ENCODE measurements around the gene RAB31.

RAB31 gene

DNA sequence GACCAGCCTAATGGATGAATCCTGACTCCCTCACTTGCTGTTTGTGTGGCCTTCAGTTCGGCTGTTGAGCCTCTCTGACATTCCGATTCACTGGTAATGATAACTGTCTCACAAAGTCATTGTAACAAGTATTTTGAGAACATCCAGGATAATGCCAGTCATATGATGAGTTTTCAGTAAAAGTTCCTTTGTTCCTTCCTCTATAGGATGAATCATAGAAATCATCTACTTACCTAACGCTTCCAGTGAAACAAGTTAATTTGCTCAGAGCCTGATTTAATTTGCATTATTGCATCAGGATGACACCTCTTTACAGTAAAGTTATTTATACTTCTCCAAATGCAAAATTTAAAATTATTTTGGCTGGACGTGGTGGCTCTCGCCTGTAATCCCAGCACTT is 32.0 kb downstream of the RAB31 start:
- DNase-seq (ENCODE audit: low spot score): no peak
- TF ChIP-seq, protein P1, sequence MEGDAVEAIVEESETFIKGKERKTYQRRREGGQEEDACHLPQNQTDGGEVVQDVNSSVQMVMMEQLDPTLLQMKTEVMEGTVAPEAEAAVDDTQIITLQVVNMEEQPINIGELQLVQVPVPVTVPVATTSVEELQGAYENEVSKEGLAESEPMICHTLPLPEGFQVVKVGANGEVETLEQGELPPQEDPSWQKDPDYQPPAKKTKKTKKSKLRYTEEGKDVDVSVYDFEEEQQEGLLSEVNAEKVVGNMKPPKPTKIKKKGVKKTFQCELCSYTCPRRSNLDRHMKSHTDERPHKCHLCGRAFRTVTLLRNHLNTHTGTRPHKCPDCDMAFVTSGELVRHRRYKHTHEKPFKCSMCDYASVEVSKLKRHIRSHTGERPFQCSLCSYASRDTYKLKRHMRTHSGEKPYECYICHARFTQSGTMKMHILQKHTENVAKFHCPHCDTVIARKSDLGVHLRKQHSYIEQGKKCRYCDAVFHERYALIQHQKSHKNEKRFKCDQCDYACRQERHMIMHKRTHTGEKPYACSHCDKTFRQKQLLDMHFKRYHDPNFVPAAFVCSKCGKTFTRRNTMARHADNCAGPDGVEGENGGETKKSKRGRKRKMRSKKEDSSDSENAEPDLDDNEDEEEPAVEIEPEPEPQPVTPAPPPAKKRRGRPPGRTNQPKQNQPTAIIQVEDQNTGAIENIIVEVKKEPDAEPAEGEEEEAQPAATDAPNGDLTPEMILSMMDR (IDR thresholded peaks at IDR 0.05; ENCODE audit: borderline replicate concordance, control extremely low read depth, extremely low read depth, insufficient read depth, missing control alignments): no peak
- in situ Hi-C loops (cut with MboI; ENCODE audit: low sequenced_read_pairs, unreplicated experiment): no loop called here

DNA sequence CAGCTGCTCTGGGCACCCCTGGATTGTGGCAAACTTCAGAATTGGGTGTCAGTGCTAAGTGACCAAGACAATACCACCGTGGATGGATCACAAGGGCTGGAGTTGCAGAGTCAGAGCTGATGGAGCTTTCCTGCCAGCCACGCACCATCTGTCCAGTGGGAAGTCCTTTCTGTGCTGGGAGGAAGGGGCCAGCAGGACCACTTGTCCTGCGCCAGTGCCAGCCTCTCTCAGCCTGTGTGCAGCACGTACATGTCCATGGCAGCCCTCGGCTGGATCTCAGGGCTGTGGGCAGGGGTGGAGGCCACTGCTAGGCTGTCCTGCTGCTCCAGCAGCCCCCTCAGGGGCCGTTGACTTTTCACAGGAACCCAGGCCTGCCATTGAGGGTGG is 33.3 kb downstream of the RAB31 start:
- no peak for DNase-seq (ENCODE audit: low spot score)
- TF ChIP-seq, protein P1 (IDR thresholded peaks at IDR 0.05; ENCODE audit: borderline replicate concordance, control extremely low read depth, extremely low read depth, insufficient read depth, missing control alignments): no peak
- in situ Hi-C loops (cut with MboI; ENCODE audit: low sequenced_read_pairs, unreplicated experiment): no loop called here

DNA sequence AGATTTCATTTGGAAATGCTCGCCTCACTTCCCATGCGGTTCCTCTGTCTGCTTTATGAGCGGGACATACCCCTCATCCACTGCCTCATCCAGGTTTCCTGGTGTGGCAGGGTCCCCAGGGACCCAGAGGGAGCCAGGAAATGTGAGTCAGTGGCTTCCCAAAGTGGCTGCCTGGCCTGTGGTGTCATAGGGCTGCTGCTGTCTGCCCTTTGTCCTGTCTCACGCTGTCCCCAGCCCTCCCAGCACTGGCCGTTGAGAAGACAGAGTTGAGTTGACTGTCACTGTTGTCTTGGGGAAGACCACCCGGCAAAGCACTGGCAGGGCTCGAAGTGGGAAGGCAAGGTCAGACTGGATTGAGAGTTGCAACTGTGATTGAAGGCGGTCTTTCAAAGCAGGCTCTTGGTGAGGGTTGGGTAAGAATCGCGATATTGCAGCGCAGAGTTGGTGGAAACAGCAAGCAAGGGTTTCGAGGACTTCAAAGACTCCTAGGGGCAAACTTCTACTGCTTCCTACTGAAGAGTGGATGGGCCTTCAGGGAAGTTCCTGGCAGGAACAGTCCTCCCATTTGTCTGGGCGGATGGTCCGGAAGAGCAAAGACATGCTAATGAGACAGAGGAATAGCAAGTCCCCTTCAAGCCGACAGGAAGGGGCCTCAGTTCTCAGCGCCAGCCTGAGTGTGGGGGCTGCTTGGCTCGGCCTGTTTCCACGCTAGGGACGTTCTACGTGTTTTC is 33.9 kb downstream of the RAB31 start:
- no peak for DNase-seq (ENCODE audit: low spot score)

DNA sequence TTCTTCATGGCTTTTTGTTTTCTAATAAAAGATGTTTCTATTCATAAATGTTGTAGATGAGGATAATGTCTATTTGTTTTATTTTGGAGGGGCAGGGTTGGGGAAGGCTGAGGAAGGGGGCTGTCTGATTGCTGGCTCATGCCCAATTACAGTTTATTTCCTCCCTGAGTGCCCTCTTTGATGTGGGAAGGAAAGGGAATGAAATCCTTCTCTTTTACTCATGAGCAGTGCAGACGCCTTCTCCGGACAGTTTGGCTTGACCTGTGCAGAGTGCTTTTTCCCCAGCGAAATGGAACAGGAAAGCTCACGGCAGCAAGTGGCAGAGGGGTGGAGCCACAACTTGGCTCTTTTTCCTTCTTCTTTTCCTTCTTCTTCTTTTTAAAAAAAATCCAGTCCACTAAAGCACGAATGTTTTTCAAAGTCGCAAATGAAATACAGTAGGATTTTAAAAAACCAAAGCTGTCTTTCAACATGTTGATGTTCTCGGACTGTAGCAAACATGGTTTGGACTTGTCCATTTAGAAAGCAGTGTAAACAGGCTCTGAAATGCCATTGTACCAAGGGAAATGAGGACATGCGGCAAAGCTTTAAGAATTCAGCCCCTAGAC is 34.5 kb downstream of the RAB31 start:
- DNase-seq (ENCODE audit: low spot score): no peak
- TF ChIP-seq, protein P1 (IDR thresholded peaks at IDR 0.05; ENCODE audit: borderline replicate concordance, control extremely low read depth, extremely low read depth, insufficient read depth, missing control alignments): no peak
- in situ Hi-C loops (cut with MboI; ENCODE audit: low sequenced_read_pairs, unreplicated experiment): no loop called here

More for the DNA sequence above, 33.9 kb downstream of the RAB31 start:
- TF ChIP-seq, protein P1 (IDR thresholded peaks at IDR 0.05; ENCODE audit: borderline replicate concordance, control extremely low read depth, extremely low read depth, insufficient read depth, missing control alignments): no peak
- in situ Hi-C loops (cut with MboI; ENCODE audit: low sequenced_read_pairs, unreplicated experiment): no loop called here

DNA sequence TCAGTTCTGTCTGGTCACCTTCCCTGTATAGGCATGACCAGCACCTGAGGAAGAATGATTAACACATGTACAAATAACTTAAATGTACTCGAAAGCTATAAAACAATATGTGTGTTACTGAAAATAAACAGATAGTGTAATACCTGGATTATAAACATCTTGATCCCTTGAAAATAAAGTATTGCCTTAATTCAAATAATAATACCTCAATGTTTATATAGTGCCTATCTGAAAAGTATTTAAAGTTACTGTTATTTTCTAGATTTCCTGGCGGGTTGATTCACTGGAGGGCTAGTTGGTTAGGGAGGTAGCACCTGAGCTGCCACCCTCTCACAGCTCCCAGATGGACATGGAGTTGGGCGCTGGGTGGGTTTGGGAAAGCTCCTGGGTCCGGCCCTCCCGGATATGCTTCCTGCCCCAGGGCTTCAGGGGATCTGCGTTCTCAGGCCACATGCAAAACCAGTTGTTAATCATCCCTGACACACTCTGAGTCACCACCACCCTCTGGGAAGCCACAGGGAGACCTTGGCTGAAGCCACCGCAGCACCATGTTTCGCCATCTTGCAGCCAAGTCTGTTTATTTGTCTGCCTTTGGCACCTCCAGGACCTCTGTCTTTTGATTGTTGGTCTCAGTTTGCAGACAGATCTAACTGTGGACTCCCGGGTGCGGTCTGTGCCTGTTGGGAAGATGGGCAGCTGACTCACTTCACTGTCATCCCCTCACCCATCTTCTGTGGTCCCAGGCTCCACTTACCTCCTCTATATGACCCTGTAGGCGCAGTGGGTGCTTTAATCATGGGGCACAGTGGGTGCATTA is 35.3 kb downstream of the RAB31 start:
- in situ Hi-C loops (cut with MboI; ENCODE audit: low sequenced_read_pairs, unreplicated experiment): no loop called here
- DNase-seq (ENCODE audit: low spot score): no peak
- TF ChIP-seq, protein P1 (IDR thresholded peaks at IDR 0.05; ENCODE audit: borderline replicate concordance, control extremely low read depth, extremely low read depth, insufficient read depth, missing control alignments): no peak

DNA sequence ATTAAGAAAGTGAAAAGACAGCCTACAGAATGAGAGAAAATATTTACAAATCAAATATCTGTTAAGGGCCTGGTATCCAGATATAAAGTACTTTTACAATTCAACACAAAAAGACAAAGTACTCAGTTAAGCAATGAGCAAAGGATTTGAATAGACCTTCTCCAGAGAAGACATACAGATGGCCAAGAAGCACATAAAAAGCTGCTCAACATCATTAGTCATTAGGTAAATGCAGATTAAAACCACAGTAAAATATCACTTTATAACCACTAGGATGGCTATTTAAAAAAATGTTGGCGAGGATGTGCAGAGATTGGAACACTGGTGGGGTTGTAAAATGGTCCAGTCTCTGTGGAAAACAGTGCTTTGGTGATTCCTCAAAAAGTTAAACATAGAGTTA is 38.9 kb downstream of the RAB31 start:
- in situ Hi-C loops (cut with MboI; ENCODE audit: low sequenced_read_pairs, unreplicated experiment): no loop called here
- TF ChIP-seq, protein P1 (IDR thresholded peaks at IDR 0.05; ENCODE audit: borderline replicate concordance, control extremely low read depth, extremely low read depth, insufficient read depth, missing control alignments): no peak
- no peak for DNase-seq (ENCODE audit: low spot score)
